HG03066 (cell line): ENCODE results near the gene ARPIN.
"Not testable (repeated sequence)": the region's sequence is repeated elsewhere in the genome, so short reads cannot be mapped to it uniquely, and the experiment has no call there.

Experiments
- ATAC-seq: cut with Tn5 transposase; IDR thresholded peaks from one replicate; pipeline ENCODE4 v1.9.1; 2021; ENCODE audit warnings: low read depth; ENCODE audit not compliant: unreplicated experiment

The ARPIN gene

GRCh38 chr15:89880727-89881126 is 32.0 kb downstream of the ARPIN start:
- no peak for ATAC-seq

GRCh38 chr15:89878323-89878722 is 34.4 kb downstream of the ARPIN start:
- ATAC-seq, result no peak

- ATAC-seq, result no peak
Observed at GRCh38 chr15:89877083-89877425, 35.7 kb downstream of the ARPIN start.

- ATAC-seq, result no peak
Observed at GRCh38 chr15:89876396-89877082, 36.2 kb downstream of the ARPIN start.

- no peak for ATAC-seq
Observed at GRCh38 chr15:89875741-89876140, 37.0 kb downstream of the ARPIN start.

GRCh38 chr15:89874926-89875564 is 37.7 kb downstream of the ARPIN start:
- ATAC-seq, result peak; percentile 73

- no peak for ATAC-seq
Observed at GRCh38 chr15:89870688-89871288, 42.0 kb downstream of the ARPIN start.

GRCh38 chr15:89870006-89870405 is 42.7 kb downstream of the ARPIN start:
- ATAC-seq, result no peak

- not testable (repeated sequence) for ATAC-seq
Observed at GRCh38 chr15:89869490-89869889, 43.3 kb downstream of the ARPIN start.

GRCh38 chr15:89864958-89865739 is 47.6 kb downstream of the ARPIN start:
- no peak for ATAC-seq

GRCh38 chr15:89863918-89864317 is 48.8 kb downstream of the ARPIN start:
- no peak for ATAC-seq

GRCh38 chr15:89860891-89861290 is 51.9 kb downstream of the ARPIN start:
- no peak for ATAC-seq

- ATAC-seq, result no peak
Observed at GRCh38 chr15:89860431-89860830, 52.3 kb downstream of the ARPIN start.

- no peak for ATAC-seq
Observed at GRCh38 chr15:89858661-89859458, 53.9 kb downstream of the ARPIN start.

GRCh38 chr15:89857673-89858072 is 55.1 kb downstream of the ARPIN start:
- no peak for ATAC-seq

GRCh38 chr15:89855948-89856347 is 56.8 kb downstream of the ARPIN start:
- no peak for ATAC-seq

GRCh38 chr15:89854863-89855262 is 57.9 kb downstream of the ARPIN start:
- ATAC-seq, result not testable (repeated sequence)

GRCh38 chr15:89852342-89852995 is 60.3 kb downstream of the ARPIN start:
- no peak for ATAC-seq

- ATAC-seq, result peak; percentile 63
Observed at GRCh38 chr15:89851673-89852341, 60.9 kb downstream of the ARPIN start.

- no peak for ATAC-seq
Observed at GRCh38 chr15:89848970-89849292, 63.8 kb downstream of the ARPIN start.
